ENCODE measurements around the gene HHLA2. TPM values are rescaled to one million over a fixed set of nuclear protein-coding genes. Genes with fewer than 3 reads are reported as not detected.
A peak's percentile ranks its signal among the peaks of the same experiment; 100 is the strongest.

Gene HHLA2
- polyA plus RNA-seq, 10 donors: 0.07 to 0.14 TPM; not detected in 8

GRCh38 chr3:108300103-108300849 lies 3.9 kb downstream of the HHLA2 start:
- no peak for DNase-seq

DNA sequence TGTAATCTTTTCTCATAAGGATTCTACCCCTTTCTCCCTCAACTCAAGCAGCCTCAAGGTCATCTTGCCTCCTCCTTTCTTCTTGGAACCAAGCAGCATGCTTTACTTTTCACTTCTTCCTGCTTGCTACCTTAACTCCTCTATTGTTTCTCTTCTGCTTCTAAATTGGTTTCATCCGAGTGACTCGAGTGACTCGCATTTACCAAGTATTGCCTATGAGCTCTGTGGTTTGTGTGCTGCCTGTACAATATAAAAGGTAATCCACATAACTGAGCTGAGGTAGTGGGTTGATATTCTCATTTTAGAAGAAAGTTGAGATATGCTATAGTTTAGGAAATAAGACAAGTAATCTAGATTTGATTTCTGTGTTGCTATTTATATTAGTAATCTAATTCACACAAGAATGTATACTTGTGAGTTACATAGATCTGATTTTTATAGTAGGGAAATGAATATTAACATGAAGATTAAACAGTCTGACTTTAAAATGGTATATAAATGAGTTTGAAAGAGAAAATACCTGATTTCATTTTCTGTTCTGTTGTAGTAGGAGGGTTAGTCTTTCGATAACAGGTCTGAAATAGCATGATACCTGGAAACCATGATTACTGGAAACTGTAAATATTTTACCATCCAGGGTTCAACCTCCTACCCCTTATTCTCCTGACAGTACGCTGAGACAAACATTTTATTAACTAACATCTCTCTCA lies 5.5 kb downstream of the HHLA2 start:
- DNase-seq: no peak

DNA sequence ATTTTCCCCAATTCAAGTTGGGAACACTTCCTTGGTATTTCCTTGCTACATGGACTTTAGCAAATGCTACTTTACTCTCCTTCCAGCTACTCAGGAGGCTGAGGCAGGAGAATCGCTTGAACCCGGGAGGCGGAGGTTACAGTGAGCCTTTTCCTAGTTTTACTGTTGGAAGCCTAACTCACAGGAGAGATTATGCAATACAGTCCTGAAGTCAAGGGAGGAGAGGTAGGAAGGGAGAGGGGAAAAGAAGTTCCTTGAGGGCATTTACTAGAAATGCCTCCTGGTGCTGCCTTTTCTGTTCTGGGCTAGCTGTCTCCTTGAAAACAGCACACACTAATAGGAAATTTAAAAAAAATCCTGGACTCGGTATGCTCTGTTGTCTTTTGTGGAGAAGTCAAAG lies 6.2 kb downstream of the HHLA2 start:
- DNase-seq: no peak

GRCh38 chr3:108305484-108306172 lies 9.3 kb downstream of the HHLA2 start:
- DNase-seq: no peak

GRCh38 chr3:108311797-108312196 lies 15.4 kb downstream of the HHLA2 start:
- DNase-seq: no peak

DNA sequence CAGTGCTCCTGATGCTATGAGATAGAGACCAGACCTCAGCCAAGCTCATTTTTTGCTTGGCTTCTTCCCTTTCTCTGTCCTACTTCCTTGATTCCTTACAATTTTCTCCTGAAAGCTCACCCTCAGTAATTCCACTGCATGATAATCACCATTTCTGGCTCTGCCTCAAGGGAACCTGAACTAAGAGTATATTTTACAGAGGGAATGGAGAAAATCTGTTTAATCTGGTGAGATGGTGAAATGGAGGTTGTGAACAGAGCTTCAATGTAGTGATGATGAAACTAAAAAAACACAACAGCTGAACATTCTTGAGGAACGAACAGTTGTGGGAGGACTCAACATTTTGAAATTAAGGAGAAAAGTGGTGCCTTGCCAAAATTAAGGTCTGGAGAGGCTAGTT lies 16.3 kb downstream of the HHLA2 start:
- DNase-seq: no peak

- no peak for DNase-seq
Measured at GRCh38 chr3:108315767-108316301, 19.5 kb downstream of the HHLA2 start.

GRCh38 chr3:108319428-108320082 lies 23.2 kb downstream of the HHLA2 start:
- DNase-seq: peak in 1 of 3 donors; percentile 18

DNA sequence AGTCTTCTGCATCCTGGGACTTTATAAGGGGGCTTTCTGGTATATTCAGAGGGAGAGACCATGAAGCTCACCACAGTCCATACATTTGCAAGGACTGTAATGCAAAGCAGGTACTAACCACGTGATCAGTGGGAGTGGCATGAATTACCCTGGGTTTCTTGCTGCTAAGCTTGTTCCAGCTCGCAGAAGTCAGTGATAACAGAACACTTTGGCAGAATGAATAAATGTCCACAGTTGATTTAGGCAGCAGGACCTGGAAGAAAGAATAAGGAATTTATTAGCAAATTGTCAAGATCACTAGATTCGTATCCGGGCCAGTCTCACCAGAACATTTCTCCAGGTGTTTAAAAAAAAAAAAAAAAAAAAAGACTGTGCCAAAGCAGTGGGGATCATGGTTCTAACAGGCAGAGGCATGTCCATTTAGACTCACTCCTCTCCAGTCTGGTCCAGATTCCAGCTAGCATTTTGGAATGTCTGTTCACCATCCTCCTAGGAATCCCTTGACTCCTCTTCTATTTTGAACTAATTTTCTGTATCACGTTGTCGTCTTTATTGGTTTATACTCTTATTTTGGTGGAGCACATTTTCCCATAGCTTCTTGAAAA lies 24.5 kb downstream of the HHLA2 start:
- no peak for DNase-seq

GRCh38 chr3:108322352-108322751 lies 26.0 kb downstream of the HHLA2 start:
- DNase-seq: no peak

GRCh38 chr3:108324177-108324576 lies 27.8 kb downstream of the HHLA2 start:
- no peak for DNase-seq

DNA sequence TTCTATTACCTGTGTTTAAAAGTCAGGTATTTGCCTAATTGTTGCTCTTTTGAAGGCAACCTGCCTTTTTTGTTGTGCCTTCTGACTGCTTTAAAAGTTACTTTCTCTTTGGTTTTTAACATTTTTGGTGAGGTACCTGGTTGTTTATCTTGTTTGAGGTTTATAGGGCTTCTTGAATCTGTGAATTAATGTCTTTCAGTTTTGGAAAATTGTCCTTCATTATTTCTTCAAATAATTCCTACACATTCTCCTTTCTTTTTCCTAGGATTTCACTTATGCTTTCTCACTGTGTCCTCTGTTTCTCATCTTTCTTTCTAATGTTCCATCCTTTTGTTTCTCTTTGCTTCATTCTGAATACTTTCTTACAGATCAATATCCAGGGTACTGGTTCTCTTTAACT lies 30.8 kb downstream of the HHLA2 start:
- no peak for DNase-seq

- DNase-seq: no peak
Measured at GRCh38 chr3:108328821-108329486, 32.6 kb downstream of the HHLA2 start.

- DNase-seq: no peak
Measured at GRCh38 chr3:108329508-108329907, 33.2 kb downstream of the HHLA2 start.

GRCh38 chr3:108329947-108330346 lies 33.6 kb downstream of the HHLA2 start:
- no peak for DNase-seq

DNA sequence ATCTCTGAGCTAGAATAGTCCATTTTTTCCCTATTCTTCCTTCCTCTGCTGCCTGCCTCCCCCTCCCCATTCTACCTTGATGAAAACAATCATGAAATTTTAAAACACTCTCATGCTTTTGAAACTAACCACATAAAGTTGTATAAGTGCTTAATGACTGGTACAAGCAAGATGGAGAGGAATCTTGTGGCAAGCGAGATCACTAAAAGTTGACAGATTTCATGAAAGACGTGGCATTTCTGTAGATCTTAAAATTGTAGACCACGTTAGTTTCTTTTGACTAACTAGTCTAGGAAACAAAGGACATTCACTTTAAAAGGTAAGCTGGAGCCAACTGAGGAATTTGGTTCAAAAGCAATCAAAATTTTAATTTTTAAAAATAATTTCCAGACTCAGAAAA lies 35.4 kb downstream of the HHLA2 start:
- DNase-seq: no peak

DNA sequence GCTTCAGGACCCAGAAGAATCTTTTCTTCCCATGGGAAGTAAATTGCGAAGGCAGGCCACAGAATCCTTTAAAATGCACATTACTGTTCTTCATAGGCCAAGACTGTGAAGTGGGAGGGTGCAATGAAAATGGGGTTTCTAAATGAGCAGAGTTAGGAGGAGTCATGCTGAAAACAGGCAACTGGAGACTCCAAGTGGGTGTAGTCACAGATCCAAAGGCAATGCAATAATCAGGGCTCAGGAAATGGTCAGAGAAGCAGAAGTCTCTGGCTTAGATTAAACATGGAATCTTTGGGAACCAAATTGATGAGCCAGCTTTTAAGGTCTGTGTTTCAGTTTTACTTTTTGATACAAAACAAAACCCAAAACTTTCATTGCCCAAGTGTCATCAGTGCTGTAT lies 37.6 kb downstream of the HHLA2 start:
- no peak for DNase-seq

GRCh38 chr3:108334701-108335100 lies 38.4 kb downstream of the HHLA2 start:
- DNase-seq: no peak

GRCh38 chr3:108338901-108339545 lies 42.7 kb downstream of the HHLA2 start:
- no peak for DNase-seq

GRCh38 chr3:108341911-108342310 lies 45.6 kb downstream of the HHLA2 start:
- no peak for DNase-seq
